HCT116 (cell line): Measurements from ENCODE around the gene ATG4D. TPM values are rescaled to one million over a fixed set of nuclear protein-coding genes. Genes with fewer than 3 reads are reported as not detected.

Experiments
- ATAC-seq: fragments of 200-7000 bp; cut with Tn5 transposase; 2 replicates; pipeline ENCODE4 v1.9.1; 2020; ENCODE audit warnings: mild to moderate bottlenecking, moderate library complexity
- BruUV-seq: library from RNA; stranded (reverse); fragments of 400-500 nt; replicated peaks from 2 replicates; lab custom pipeline; 2021; lab: Mats Ljungman, UMichigan
- CTCF ChIA-PET: fragments of 300-600 bp; sonication (Branson Sonifier 250); formaldehyde crosslinking; loops from one replicate; lab custom pipeline; 2021; ENCODE audit warnings: antibody characterized with exemption; lab: Charles Lee
- POLR2A ChIA-PET: fragments of 300-600, 350-600 bp; sonication (Branson Sonifier 250); formaldehyde crosslinking; loops from one replicate; lab custom pipeline; 2021; ENCODE audit warnings: antibody characterized with exemption; lab: Charles Lee
- RAD21 ChIA-PET, 2 experiments: fragments of 300-600 bp; sonication (Branson Sonifier 250); formaldehyde crosslinking; loops; one replicate each; lab custom pipeline; 2023; ENCODE audit warnings: low total read pairs in 2 of 2; ENCODE audit not compliant: uncharacterized antibody in 2 of 2, unreplicated experiment in 2 of 2, low non-redundant PET in 1 of 2; lab: Charles Lee
- DNase-seq: peaks from one replicate; pipeline ENCODE4 v3.0.0-alpha.2; 2010; ENCODE audit warnings: low read depth, low spot score
- H2AFZ ChIP-seq: fragments of 200-600 bp; shearing (Covaris generic), sonication (generic); 2 replicates; pipeline ENCODE4 v1.6.1; 2017; ENCODE audit warnings: low read depth, mixed run types, mixed read lengths, antibody characterized with exemption, low read length; ENCODE audit not compliant: poor library complexity, severe bottlenecking
- H3K27ac ChIP-seq: 2 replicates; pipeline ENCODE4 v1.5.1; 2012; ENCODE audit warnings: low read depth, low read length
- H3K27me3 ChIP-seq: fragments of 200-600 bp; sonication (generic); 2 replicates; pipeline ENCODE4 v1.6.1; 2016; ENCODE audit warnings: mixed run types, low read length, mixed read lengths; ENCODE audit not compliant: insufficient read depth
- H3K36me3 ChIP-seq, 2 experiments: fragments of 200-500 bp in 1 of 2; fragments of 200-600 bp in 1 of 2; sonication (Bioruptor generic) in 1 of 2; sonication (generic) in 1 of 2; 2 replicates each; pipeline versions ENCODE4 v1.5.1 to v1.6.1; 2014 to 2016; ENCODE audit warnings: low read length in 2 of 2, inconsistent platforms in 1 of 2, mixed read lengths in 1 of 2, mixed run types in 1 of 2; ENCODE audit not compliant: insufficient read depth in 2 of 2, control insufficient read depth in 1 of 2
- H3K4me1 ChIP-seq, 2 experiments: fragments of 200-600 bp in 1 of 2; sonication (generic) in 1 of 2; 2 replicates each; pipeline versions ENCODE4 v1.5.1 to v1.6.1; 2012 to 2017; ENCODE audit warnings: low read length in 2 of 2, inconsistent platforms in 1 of 2, mild to moderate bottlenecking in 1 of 2, mixed read lengths in 1 of 2, mixed run types in 1 of 2, moderate library complexity in 1 of 2; ENCODE audit not compliant: insufficient read depth in 2 of 2, control insufficient read depth in 1 of 2
- H3K4me2 ChIP-seq: fragments of 200-600 bp; sonication (generic); 2 replicates; pipeline ENCODE4 v1.6.1; 2017; ENCODE audit warnings: mixed run types, low read length, mixed read lengths
- H3K4me3 ChIP-seq, 2 experiments: fragments of 200-600 bp in 1 of 2; sonication (generic) in 1 of 2; replicated peaks in 1 of 2; 2 replicates each; pipeline ENCODE4 v1.5.1; 2011 to 2016; ENCODE audit warnings: low read length in 2 of 2, control low read depth in 1 of 2, low read depth in 1 of 2, mild to moderate bottlenecking in 1 of 2, mixed read lengths in 1 of 2, mixed run types in 1 of 2
- H3K79me2 ChIP-seq: fragments of 200-600 bp; sonication (generic); 2 replicates; pipeline ENCODE4 v1.6.1; 2017; ENCODE audit warnings: mild to moderate bottlenecking, mixed run types, low read length, moderate library complexity, mixed read lengths; ENCODE audit not compliant: insufficient read depth
- H3K9ac ChIP-seq: fragments of 200-600 bp; sonication (generic); 2 replicates; pipeline ENCODE4 v1.6.1; 2016; ENCODE audit warnings: low read length, mixed read lengths
- H3K9me2 ChIP-seq: fragments of 200-600 bp; sonication (generic), shearing (Covaris generic); 2 replicates; pipeline ENCODE4 v1.6.1; 2017; ENCODE audit warnings: mixed run types, mild to moderate bottlenecking, moderate library complexity; ENCODE audit not compliant: insufficient read depth
- H3K9me3 ChIP-seq, 2 experiments: fragments of 200-500 bp in 1 of 2; fragments of 200-600 bp in 1 of 2; sonication (Bioruptor generic) in 1 of 2; sonication (generic) in 1 of 2; 2 replicates each; pipeline ENCODE4 v1.6.1; 2014 to 2017; ENCODE audit warnings: low read length in 2 of 2, mixed read lengths in 2 of 2, inconsistent platforms in 1 of 2, low read depth in 1 of 2, mild to moderate bottlenecking in 1 of 2, mixed run types in 1 of 2, moderate library complexity in 1 of 2; ENCODE audit not compliant: control insufficient read depth in 1 of 2, insufficient read depth in 1 of 2
- H4K20me1 ChIP-seq: fragments of 200-600 bp; sonication (generic), shearing (Covaris generic); 2 replicates; pipeline ENCODE4 v1.6.1; 2017; ENCODE audit warnings: mixed run types, mild to moderate bottlenecking, moderate library complexity; ENCODE audit not compliant: insufficient read depth
- ATF3 ChIP-seq: IDR thresholded peaks from 2 replicates; pipeline ENCODE4 v1.6.1; 2012
- CBX3 ChIP-seq: IDR thresholded peaks from 2 replicates; pipeline ENCODE4 v1.6.1; 2012; ENCODE audit warnings: low read depth
- CEBPB ChIP-seq: IDR thresholded peaks from 2 replicates; pipeline ENCODE4 v1.6.1; 2012; ENCODE audit warnings: low read depth
- CTCF ChIP-seq, 3 experiments: fragments of 200-600 bp in 1 of 3; sonication (generic) in 1 of 3; IDR thresholded peaks in 2 of 3; conservative IDR thresholded peaks in 1 of 3; 2 replicates each; pipeline ENCODE4 v1.5.1; 2012 to 2017; ENCODE audit warnings: low read depth in 2 of 3, low read length in 2 of 3, antibody characterized with exemption in 1 of 3, borderline replicate concordance in 1 of 3, control low read depth in 1 of 3, mild to moderate bottlenecking in 1 of 3, mixed read lengths in 1 of 3, mixed run types in 1 of 3, moderate library complexity in 1 of 3; ENCODE audit not compliant: insufficient read depth in 1 of 3
- EGR1 ChIP-seq: IDR thresholded peaks from 2 replicates; pipeline ENCODE4 v1.6.1; 2012; ENCODE audit warnings: low read depth
- FOSL1 ChIP-seq: IDR thresholded peaks from 2 replicates; pipeline ENCODE4 v1.6.1; 2012; ENCODE audit warnings: low read depth
- JUND ChIP-seq: IDR thresholded peaks from 2 replicates; pipeline ENCODE4 v1.6.1; 2012
- MAX ChIP-seq: IDR thresholded peaks from 2 replicates; pipeline ENCODE4 v1.6.1; 2012
- POLR2A ChIP-seq: IDR thresholded peaks from 2 replicates; pipeline ENCODE4 v1.7.0; 2011; ENCODE audit warnings: borderline replicate concordance; ENCODE audit not compliant: insufficient read depth, insufficient read length; ENCODE audit errors: extremely low read depth
- POLR2AphosphoS5 ChIP-seq: IDR thresholded peaks from 2 replicates; pipeline ENCODE4 v1.6.1; 2011; ENCODE audit warnings: mild to moderate bottlenecking, low read depth, low read length, moderate library complexity
- REST ChIP-seq: IDR thresholded peaks from 2 replicates; pipeline ENCODE4 v1.6.1; 2012; ENCODE audit warnings: low read depth
- SIN3A ChIP-seq: IDR thresholded peaks from 2 replicates; pipeline ENCODE4 v1.6.1; 2012; ENCODE audit warnings: low read depth
- SRF ChIP-seq: IDR thresholded peaks from 2 replicates; pipeline ENCODE4 v1.6.1; 2012; ENCODE audit warnings: low read depth
- TCF7L2 ChIP-seq: IDR thresholded peaks from 2 replicates; pipeline ENCODE4 v1.7.0; 2011; ENCODE audit warnings: borderline replicate concordance, inconsistent platforms; ENCODE audit not compliant: insufficient read depth, insufficient read length; ENCODE audit errors: extremely low read depth
- YY1 ChIP-seq: IDR thresholded peaks from 2 replicates; pipeline ENCODE4 v1.6.1; 2011; ENCODE audit warnings: low read length, low read depth, moderate library complexity, mild to moderate bottlenecking; ENCODE audit not compliant: insufficient replicate concordance; ENCODE audit errors: extremely low read depth
- ZBTB33 ChIP-seq: IDR thresholded peaks from 2 replicates; pipeline ENCODE4 v1.6.1; 2011; ENCODE audit warnings: mild to moderate bottlenecking, low read length, moderate library complexity; ENCODE audit not compliant: insufficient replicate concordance; ENCODE audit errors: extremely low read depth
- ZNF274 ChIP-seq: fragments of 200-500 bp; sonication (Bioruptor generic); IDR thresholded peaks from 2 replicates; pipeline ENCODE4 v1.6.1; 2014; ENCODE audit warnings: mild to moderate bottlenecking, low read depth, low read length, inconsistent platforms
- intact Hi-C: fragments of 100-400 bp; cut with micrococcal nuclease; formaldehyde crosslinking; loops from 2 replicates; pipeline ENCODE4 v1.10.0; 2022
- total RNA-seq: library from RNA; stranded (reverse); gene quantifications from one replicate; pipeline ENCODE4 v1.2.1, GENCODE V29; 2021; ENCODE audit not compliant: unreplicated experiment

The ATG4D gene
- total RNA-seq, 1 experiment from 2014 or later, result 45.4 TPM

GRCh38 chr19:10519421-10519820 lies 24.3 kb upstream of the ATG4D start (continued):
- TF ChIP-seq CTCF (IDR thresholded peaks at IDR 0.05 in 2 of 3, conservative IDR thresholded peaks at IDR 0.05 in 1 of 3; ENCODE audit: borderline replicate concordance in 1 of 3, insufficient read depth in 1 of 3, low read depth in 2 of 3, low read length in 2 of 3) (no peak), YY1 (no peak), POLR2AphosphoS5 (no peak), JUND (no peak)
- TF ChIP-seq, all 23 proteins: peak for 0

- no peaks in the 10 kb centered on the region for H3K27me3 ChIP-seq
- no peaks in the 10 kb centered on the region for H4K20me1 ChIP-seq
- no peaks in the 10 kb centered on the region for H3K9me2 ChIP-seq
- BruUV-seq, result no TSS peak
- H3K27ac ChIP-seq, result no peak overlapping the region
- no peak overlapping the region for H3K4me3 ChIP-seq
- CTCF ChIA-PET, result interaction anchor here (0.6 to 1.1 kb wide), 2 partner anchors 21 to 23 kb away, joined by 3 read pairs; partner anchors contain the start of gene ATG4D
- DNase-seq (no peak), ATAC-seq (no peak)
- H3K9me3 ChIP-seq, result no peaks in the 10 kb centered on the region
- POLR2A ChIA-PET, result no interaction called here
- RAD21 ChIA-PET, result no interaction called here
- peaks cover 16 to 44% of the 10 kb centered on the region in 2 experiments; a peak in 3 of 4 replicates for H3K4me1 ChIP-seq
- H3K36me3 ChIP-seq, result no peaks in the 10 kb centered on the region
- no peak overlapping the region for H3K9ac ChIP-seq
- no peaks in the 10 kb centered on the region for H3K79me2 ChIP-seq
- no peak overlapping the region for H2AFZ ChIP-seq
- no peak overlapping the region for H3K4me2 ChIP-seq
- intact Hi-C loops, result no loop called here
- TF ChIP-seq REST (no peak), SRF (no peak), TCF7L2 (no peak), ZNF274 (no peak), EGR1 (no peak), CBX3 (no peak), JUND (no peak), POLR2AphosphoS5 (no peak), YY1 (no peak), ATF3 (no peak), POLR2A (no peak), SIN3A (no peak), CEBPB (no peak), MAX (no peak), FOSL1 (no peak), ZBTB33 (no peak)
Observed at GRCh38 chr19:10520652-10521318, 22.9 kb upstream of the ATG4D start.
